Endothelial cell of umbilical vein (primary cell): ENCODE measurements around the gene ATG5. TPM values are rescaled to one million over a fixed set of nuclear protein-coding genes. Genes with fewer than 3 reads are reported as not detected.

Experiments used
- BruUV-seq: library from RNA; stranded (reverse); fragments of 400-500 nt; replicated peaks from 2 replicates; lab custom pipeline; 2021; lab: Mats Ljungman, UMichigan
- CTCF ChIA-PET: fragments of 300-600, 350-600 bp; sonication (Branson Sonifier 250); formaldehyde crosslinking; loops from one replicate; lab custom pipeline; 2021; ENCODE audit warnings: antibody characterized with exemption, inconsistent platforms; lab: Charles Lee
- POLR2A ChIA-PET: fragments of 300-600, 350-600 bp; sonication (Branson Sonifier 250); formaldehyde crosslinking; loops from one replicate; lab custom pipeline; 2021; ENCODE audit warnings: antibody characterized with exemption, inconsistent platforms; lab: Charles Lee
- DNase-seq: peaks from one replicate; pipeline ENCODE4 v3.0.0-alpha.2; 2011; ENCODE audit warnings: low read depth, low spot score
- FAIRE-seq: peaks from 2 replicates; lab custom pipeline; 2011; peaks lifted over from hg19 to GRCh38; lab: Jason Lieb, UNC
- H2AFZ ChIP-seq: 2 replicates; pipeline ENCODE4 v1.6.0; 2012; ENCODE audit warnings: low read depth, low read length, control low read depth, inconsistent platforms
- H3K27ac ChIP-seq: 2 replicates; pipeline ENCODE4 v1.5.1; 2011; ENCODE audit warnings: low read depth, mild to moderate bottlenecking, control low read depth, low read length, moderate library complexity; ENCODE audit not compliant: insufficient read depth
- H3K27me3 ChIP-seq, 2 experiments: 2 replicates each; pipeline versions ENCODE4 v1.6.0 to v1.6.1; 2011; ENCODE audit warnings: low read length in 2 of 2, mixed read lengths in 1 of 2; ENCODE audit not compliant: control insufficient read depth in 2 of 2, insufficient read depth in 2 of 2
- H3K36me3 ChIP-seq, 2 experiments: 2 replicates in 1 of 2; 3 replicates in 1 of 2; pipeline ENCODE4 v1.5.1; 2011; ENCODE audit warnings: low read length in 2 of 2, mild to moderate bottlenecking in 1 of 2, moderate library complexity in 1 of 2; ENCODE audit not compliant: control insufficient read depth in 2 of 2, insufficient read depth in 2 of 2; ENCODE audit errors: extremely low read depth in 1 of 2
- H3K4me1 ChIP-seq: 3 replicates; pipeline ENCODE4 v1.5.1; 2011; ENCODE audit warnings: mild to moderate bottlenecking, low read length; ENCODE audit not compliant: control insufficient read depth, insufficient read depth; ENCODE audit errors: extremely low read depth
- H3K4me2 ChIP-seq: 2 replicates; pipeline ENCODE4 v1.6.1; 2011; ENCODE audit warnings: low read length, control low read depth, mixed read lengths; ENCODE audit not compliant: insufficient read depth
- H3K4me3 ChIP-seq, 3 experiments: fragments of 200-600 bp in 1 of 3; sonication (generic), shearing (Covaris generic) in 1 of 3; replicated peaks in 1 of 3; 2 replicates each; pipeline ENCODE4 v1.5.1; 2011 to 2016; ENCODE audit warnings: control low read depth in 3 of 3, low read length in 3 of 3, mild to moderate bottlenecking in 2 of 3, inconsistent platforms in 1 of 3, low read depth in 1 of 3, moderate library complexity in 1 of 3; ENCODE audit not compliant: insufficient read depth in 1 of 3
- H3K79me2 ChIP-seq: 2 replicates; pipeline ENCODE4 v1.6.0; 2012; ENCODE audit warnings: low read length, inconsistent platforms; ENCODE audit not compliant: control insufficient read depth, insufficient read depth
- H3K9ac ChIP-seq: replicated peaks from 2 replicates; pipeline ENCODE3; 2011; ENCODE audit warnings: low read length, control low read depth; ENCODE audit not compliant: insufficient read depth; ENCODE audit errors: extremely low read depth
- H3K9me1 ChIP-seq: replicated peaks from 3 replicates; pipeline ENCODE4 v1.6.0; 2011; ENCODE audit warnings: mild to moderate bottlenecking, low read length; ENCODE audit not compliant: control insufficient read depth, insufficient read depth; ENCODE audit errors: extremely low read depth
- H3K9me3 ChIP-seq: replicated peaks from 2 replicates; pipeline ENCODE4 v1.5.1; 2012; ENCODE audit warnings: low read length, inconsistent platforms; ENCODE audit not compliant: control insufficient read depth, insufficient read depth
- H4K20me1 ChIP-seq: replicated peaks from 2 replicates; pipeline ENCODE3; 2011; ENCODE audit warnings: mild to moderate bottlenecking, low read length; ENCODE audit not compliant: control insufficient read depth, insufficient read depth; ENCODE audit errors: extremely low read depth
- EZH2 ChIP-seq: IDR thresholded peaks from 2 replicates; pipeline ENCODE4 v1.6.1; 2012; ENCODE audit warnings: borderline replicate concordance, low read depth, mild to moderate bottlenecking, moderate library complexity, low read length, inconsistent platforms; ENCODE audit not compliant: severe bottlenecking
- FOS ChIP-seq: IDR thresholded peaks from 2 replicates; pipeline ENCODE4 v1.6.1; 2011; ENCODE audit warnings: mild to moderate bottlenecking, low read length, moderate library complexity, borderline replicate concordance; ENCODE audit not compliant: insufficient read depth
- GATA2 ChIP-seq: IDR thresholded peaks from 2 replicates; pipeline ENCODE4 v1.7.0; 2011; ENCODE audit warnings: low read depth, mild to moderate bottlenecking, moderate library complexity, mixed read lengths, low read length; ENCODE audit not compliant: insufficient read length, insufficient read depth
- JUN ChIP-seq: IDR thresholded peaks from 2 replicates; pipeline ENCODE4 v1.6.1; 2011; ENCODE audit warnings: borderline replicate concordance, low read depth; ENCODE audit not compliant: insufficient read length, insufficient read depth
- MYC ChIP-seq: IDR thresholded peaks from one replicate; pipeline ENCODE4 v1.6.1; 2011; ENCODE audit warnings: mild to moderate bottlenecking, low read depth, low read length
- POLR2A ChIP-seq: IDR thresholded peaks from 2 replicates; pipeline ENCODE4 v1.6.1; 2012; ENCODE audit warnings: low read depth, mild to moderate bottlenecking, control low read depth, low read length
- POLR2AphosphoS5 ChIP-seq: IDR thresholded peaks from 2 replicates; pipeline ENCODE4 v1.6.1; 2012; ENCODE audit warnings: low read depth, mild to moderate bottlenecking, control low read depth, low read length, moderate library complexity; ENCODE audit not compliant: insufficient read depth
- dilution Hi-C: fragments of 300-500 bp; cut with MboI; formaldehyde crosslinking; loops from one replicate; pipeline ENCODE4 v1.15.0; 2019; ENCODE audit warnings: low sequenced_read_pairs; ENCODE audit not compliant: extremely low pct_ligation_motif_present
- intact Hi-C: fragments of 100-400 bp; cut with micrococcal nuclease; formaldehyde crosslinking; loops from one replicate; pipeline ENCODE4 v1.10.0; 2022
- polyA plus RNA-seq, 4 experiments: library from polyadenylated mRNA; depleted of rRNA in 3 of 4; stranded (reverse) in 3 of 4; unstranded in 1 of 4; fragments of >200 nt; gene quantifications; 2 replicates each; pipeline versions ENCODE4 v1.2.1 to v1.2.3, GENCODE V29; 2011 to 2012; ENCODE audit warnings: missing spikeins in 1 of 4
- total RNA-seq: library from RNA; stranded (reverse); gene quantifications from 2 replicates; pipeline ENCODE4 v1.2.3, GENCODE V29; 2021
- TF ChIP-seq, protein P1 (sequence below): IDR thresholded peaks from 2 replicates; pipeline ENCODE4 v1.6.1; 2011; ENCODE audit not compliant: insufficient read depth, insufficient read length
- TF ChIP-seq, protein P2 (sequence below), 2 donors: IDR thresholded peaks; 1 replicate in 1 of 2; 2 replicates in 1 of 2; pipeline ENCODE4 v1.5.1; 2011; ENCODE audit warnings: low read length in 2 of 2, mild to moderate bottlenecking in 2 of 2, moderate library complexity in 2 of 2, control low read depth in 1 of 2, inconsistent platforms in 1 of 2, low read depth in 1 of 2; ENCODE audit not compliant: insufficient read depth in 1 of 2; ENCODE audit errors: extremely low read depth in 1 of 2

Gene ATG5
- total and polyA plus RNA-seq, 2 donors (not counting 3 experiments of a cell fraction or from before 2014, with no cell fraction given), result 14.1 to 32.8 TPM

DNA sequence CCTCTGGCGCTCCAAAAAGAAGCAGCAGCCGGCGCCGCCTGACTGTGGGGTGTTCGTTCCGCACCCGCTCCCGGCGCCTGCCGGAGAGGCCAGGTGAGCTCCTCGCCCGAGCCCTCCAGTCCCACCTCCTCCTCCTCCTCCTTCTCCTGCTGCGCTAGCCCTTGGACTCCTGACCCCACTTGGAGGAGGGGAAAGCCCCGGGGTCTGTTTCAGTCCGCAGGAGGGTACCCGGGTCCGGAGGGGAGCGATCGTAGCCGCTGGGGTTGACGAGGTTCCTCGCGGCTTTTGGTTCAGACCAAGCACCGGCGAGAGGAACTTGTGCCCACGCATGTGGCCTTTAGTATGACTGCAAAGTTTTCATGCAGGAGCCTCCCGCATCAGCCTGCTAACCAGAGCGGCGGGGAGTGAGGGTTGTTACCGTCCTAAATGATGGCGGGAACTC, 35.5 kb upstream of the ATG5 start:
- H3K4me3 ChIP-seq, result peak overlapping the region; percentile 2 to 22 (median 17)

More for the DNA sequence above, 35.5 kb upstream of the ATG5 start:
- TF ChIP-seq, protein P1, sequence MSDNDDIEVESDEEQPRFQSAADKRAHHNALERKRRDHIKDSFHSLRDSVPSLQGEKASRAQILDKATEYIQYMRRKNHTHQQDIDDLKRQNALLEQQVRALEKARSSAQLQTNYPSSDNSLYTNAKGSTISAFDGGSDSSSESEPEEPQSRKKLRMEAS, result no peak
- TF ChIP-seq, protein P2, sequence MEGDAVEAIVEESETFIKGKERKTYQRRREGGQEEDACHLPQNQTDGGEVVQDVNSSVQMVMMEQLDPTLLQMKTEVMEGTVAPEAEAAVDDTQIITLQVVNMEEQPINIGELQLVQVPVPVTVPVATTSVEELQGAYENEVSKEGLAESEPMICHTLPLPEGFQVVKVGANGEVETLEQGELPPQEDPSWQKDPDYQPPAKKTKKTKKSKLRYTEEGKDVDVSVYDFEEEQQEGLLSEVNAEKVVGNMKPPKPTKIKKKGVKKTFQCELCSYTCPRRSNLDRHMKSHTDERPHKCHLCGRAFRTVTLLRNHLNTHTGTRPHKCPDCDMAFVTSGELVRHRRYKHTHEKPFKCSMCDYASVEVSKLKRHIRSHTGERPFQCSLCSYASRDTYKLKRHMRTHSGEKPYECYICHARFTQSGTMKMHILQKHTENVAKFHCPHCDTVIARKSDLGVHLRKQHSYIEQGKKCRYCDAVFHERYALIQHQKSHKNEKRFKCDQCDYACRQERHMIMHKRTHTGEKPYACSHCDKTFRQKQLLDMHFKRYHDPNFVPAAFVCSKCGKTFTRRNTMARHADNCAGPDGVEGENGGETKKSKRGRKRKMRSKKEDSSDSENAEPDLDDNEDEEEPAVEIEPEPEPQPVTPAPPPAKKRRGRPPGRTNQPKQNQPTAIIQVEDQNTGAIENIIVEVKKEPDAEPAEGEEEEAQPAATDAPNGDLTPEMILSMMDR (IDR thresholded peaks at IDR 0.05; ENCODE audit: extremely low read depth in 1 of 2, insufficient read depth in 1 of 2, low read depth in 1 of 2, low read length in 2 of 2), result no peak
- TF ChIP-seq FOS (no peak), GATA2 (no peak), MYC (no peak), EZH2 (peak; percentile 91), JUN (no peak), POLR2AphosphoS5 (no peak), POLR2A (no peak)
- ChIA-PET CTCF (interaction anchor here (0.7 to 3.3 kb wide), 17 partner anchors 9 to 618 kb away, joined by 3 to 21 read pairs (median 5); partner anchors contain the start of gene ATG5), POLR2A (no interaction called here)
- Histone ChIP-seq H3K4me2 (peak overlapping the region; percentile 49), H3K4me1 (peaks cover 7% of the 10 kb centered on the region), H2AFZ (peak overlapping the region; percentile 85), H3K9me1 (no peaks in the 10 kb centered on the region), H3K27me3 (peaks cover 14 to 23% of the 10 kb centered on the region in 2 experiments), H4K20me1 (no peaks in the 10 kb centered on the region), H3K9ac (no peak overlapping the region), H3K27ac (no peak overlapping the region), H3K79me2 (no peaks in the 10 kb centered on the region), H3K9me3 (no peaks in the 10 kb centered on the region), H3K36me3 (no peaks in the 10 kb centered on the region)
- FAIRE-seq, result no peak
- dilution Hi-C loops (no loop called here), intact Hi-C loops (loop anchor here (1.0 to 2.0 kb wide), 2 partner anchors 22 to 618 kb away; no protein-coding TSS in a partner anchor)
- no peak for DNase-seq
- no TSS peak for BruUV-seq
